GM03348 (cell line): ENCODE data around the gene CST5.
A peak's percentile ranks its signal among the peaks of the same experiment; 100 is the strongest.
"Not testable (repeated sequence)": the region's sequence is repeated elsewhere in the genome, so short reads cannot be mapped to it uniquely, and the experiment has no call there.

Experiments
- DNase-seq: peaks from one replicate; pipeline ENCODE4 v3.0.0; 2012; ENCODE audit warnings: low spot score

Gene CST5, protein sequence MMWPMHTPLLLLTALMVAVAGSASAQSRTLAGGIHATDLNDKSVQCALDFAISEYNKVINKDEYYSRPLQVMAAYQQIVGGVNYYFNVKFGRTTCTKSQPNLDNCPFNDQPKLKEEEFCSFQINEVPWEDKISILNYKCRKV

DNA sequence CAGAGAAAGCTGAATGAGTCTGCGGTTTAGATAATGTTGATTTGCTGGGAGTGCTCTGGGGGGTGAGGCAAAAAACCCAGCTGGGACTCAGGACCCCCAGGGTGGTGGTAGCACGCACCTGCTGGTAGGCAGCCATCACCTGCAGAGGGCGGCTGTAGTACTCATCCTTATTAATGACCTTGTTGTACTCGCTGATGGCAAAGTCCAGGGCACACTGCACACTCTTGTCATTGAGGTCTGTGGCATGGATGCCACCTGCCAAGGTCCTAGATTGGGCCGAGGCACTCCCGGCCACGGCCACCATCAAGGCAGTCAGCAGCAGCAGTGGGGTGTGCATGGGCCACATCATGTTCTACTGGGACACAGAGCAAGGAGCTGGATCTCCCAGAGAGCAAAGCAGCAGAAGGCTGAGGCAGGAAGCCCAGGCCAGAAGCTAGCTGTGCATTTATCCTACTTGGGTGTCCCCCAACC lies at the start of gene CST5:
Gene CST5 (minus strand): TSS at position 421 of the 471 bp plus-strand sequence. CDS start 72 bp downstream, at position 349.
- no peak for DNase-seq

- no peak for DNase-seq
Observed at GRCh38 chr20:23928788-23929187, 49.2 kb upstream of the CST5 start.

- DNase-seq = no peak
Observed at GRCh38 chr20:23928353-23928752, 48.8 kb upstream of the CST5 start.

GRCh38 chr20:23926944-23927872 lies 47.7 kb upstream of the CST5 start:
- DNase-seq = peak; percentile 30

- no peak for DNase-seq
Observed at GRCh38 chr20:23926526-23926880, 47.0 kb upstream of the CST5 start.

GRCh38 chr20:23925789-23926525 lies 46.4 kb upstream of the CST5 start:
- no peak for DNase-seq

- no peak for DNase-seq
Observed at GRCh38 chr20:23924751-23925150, 45.2 kb upstream of the CST5 start.

DNA sequence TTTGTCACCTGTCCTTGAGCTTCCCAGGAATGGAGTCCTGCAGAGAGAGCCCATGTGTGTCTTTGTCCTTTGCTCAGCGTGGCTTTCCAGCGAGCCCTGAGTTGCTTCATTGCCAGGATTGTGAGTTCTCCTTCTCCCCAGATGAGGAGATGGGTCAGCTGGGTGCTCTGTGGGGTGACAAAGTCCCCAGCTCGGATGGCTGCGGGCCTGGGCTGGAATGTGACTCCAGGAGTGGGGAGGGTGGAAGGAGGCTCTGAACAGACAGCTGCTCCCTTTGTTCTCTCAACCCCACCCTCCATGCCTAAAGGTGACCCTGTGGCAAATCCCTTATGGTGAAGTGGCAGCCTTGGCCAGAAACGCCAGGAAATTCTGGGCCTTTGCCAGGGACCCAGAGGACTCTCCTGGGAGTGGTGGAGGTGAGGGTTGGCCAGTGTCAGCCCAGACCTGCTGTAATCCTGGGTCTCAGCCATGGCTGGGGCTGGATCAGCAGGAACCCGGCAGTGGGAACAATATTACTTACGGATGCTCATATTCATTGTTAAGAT lies 44.4 kb upstream of the CST5 start:
- DNase-seq = no peak

GRCh38 chr20:23923311-23923710 lies 43.8 kb upstream of the CST5 start:
- no peak for DNase-seq

DNA sequence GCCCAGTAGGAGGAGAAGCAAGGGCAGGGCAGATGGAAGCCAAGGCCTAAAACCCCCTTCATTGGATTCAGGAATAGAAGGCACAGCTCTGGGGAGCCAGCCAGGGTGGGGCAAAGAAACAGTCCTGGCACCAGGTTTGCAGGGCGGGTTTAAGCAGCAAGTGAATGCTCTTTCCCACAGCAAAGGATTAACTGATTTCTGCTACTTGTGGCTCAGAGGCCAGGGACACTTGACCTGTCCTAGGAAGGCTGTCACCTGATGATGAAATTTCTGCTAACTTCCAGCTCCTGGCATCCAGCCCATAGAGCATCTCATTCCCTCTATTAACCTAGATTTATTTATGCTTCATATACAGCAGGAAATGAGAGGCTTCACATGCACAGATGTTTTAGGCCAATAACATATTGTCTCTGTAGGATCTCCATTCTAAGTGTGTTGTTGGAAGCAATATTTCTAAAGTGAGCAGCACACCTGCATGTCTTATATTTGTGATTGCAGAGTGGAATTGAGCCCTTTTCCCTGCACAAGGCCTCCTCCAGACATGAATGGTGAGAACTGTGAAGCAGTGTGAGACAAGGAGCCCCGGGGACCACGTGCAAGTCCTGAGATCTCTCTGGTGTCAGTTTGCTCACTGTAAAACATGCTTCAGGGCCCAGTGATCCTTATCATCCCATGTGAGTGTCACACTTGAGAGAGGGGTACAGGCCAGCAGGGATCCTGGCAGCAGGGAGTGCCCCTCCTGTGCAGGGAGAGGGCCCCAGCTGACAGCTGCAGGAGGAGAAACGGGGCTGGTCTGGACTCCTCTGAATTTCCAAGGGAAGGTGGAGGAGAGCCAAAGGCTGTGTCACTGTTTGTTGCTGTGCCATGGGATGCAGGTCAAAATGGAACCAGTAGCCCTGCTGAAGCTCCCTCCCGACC lies 41.1 kb upstream of the CST5 start:
- no peak for DNase-seq

DNA sequence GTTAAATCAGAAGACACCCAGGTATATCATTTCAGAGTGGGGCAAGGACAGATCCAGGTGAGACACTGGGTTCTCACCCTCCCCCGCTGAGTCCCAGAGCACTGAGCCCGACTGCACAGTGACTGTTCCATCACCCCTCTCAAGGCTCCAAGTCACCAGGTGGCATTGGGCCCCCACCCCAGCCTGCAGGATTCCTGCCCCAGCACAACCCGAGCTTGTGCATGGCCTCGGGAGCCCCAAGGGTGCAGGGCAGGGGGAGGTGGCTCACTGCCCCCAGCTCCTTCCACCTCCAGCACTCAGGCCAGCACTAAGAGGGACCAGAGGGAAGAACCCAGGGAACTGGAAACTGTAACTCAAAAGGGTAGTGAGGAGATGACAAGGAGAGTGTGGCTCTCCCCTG lies 39.3 kb upstream of the CST5 start:
- DNase-seq = no peak

- DNase-seq = no peak
Observed at GRCh38 chr20:23918101-23918862, 38.7 kb upstream of the CST5 start.

DNA sequence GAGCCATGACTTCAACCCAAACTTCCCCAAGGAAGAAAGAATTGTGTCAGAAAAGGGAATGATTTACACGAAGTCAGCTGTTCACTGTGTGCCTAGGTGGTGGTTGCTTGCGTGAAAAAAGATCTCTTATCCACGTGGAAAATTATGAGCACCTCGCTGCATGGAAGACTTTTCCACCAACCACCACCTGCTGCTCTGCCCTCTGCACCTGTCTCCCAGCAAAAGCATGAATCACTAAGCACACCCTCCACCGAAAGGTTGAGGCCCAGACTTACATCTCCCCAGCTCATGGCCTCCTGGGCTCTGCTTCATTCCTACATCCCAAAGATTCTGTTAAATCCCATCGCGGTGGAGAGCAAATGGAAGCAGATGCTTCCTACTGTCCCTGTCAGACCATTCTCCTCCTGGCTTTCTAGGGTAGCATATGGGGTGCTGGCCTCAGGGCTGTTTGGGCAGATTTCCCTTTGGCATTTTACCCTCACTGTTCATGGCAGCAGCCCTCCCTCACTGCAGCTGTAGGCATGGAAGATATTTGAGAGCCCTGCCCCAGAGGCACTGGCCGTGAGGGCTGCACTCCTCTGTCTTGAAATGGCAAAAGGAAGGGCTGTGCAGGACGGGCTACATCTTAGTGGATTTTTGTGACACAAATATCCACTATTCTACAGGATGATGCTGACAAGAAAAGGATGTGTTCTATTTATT lies 37.6 kb upstream of the CST5 start:
- no peak for DNase-seq

- DNase-seq = no peak
Observed at GRCh38 chr20:23915844-23916243, 36.3 kb upstream of the CST5 start.

GRCh38 chr20:23914469-23914868 lies 34.9 kb upstream of the CST5 start:
- DNase-seq = not testable (repeated sequence)

DNA sequence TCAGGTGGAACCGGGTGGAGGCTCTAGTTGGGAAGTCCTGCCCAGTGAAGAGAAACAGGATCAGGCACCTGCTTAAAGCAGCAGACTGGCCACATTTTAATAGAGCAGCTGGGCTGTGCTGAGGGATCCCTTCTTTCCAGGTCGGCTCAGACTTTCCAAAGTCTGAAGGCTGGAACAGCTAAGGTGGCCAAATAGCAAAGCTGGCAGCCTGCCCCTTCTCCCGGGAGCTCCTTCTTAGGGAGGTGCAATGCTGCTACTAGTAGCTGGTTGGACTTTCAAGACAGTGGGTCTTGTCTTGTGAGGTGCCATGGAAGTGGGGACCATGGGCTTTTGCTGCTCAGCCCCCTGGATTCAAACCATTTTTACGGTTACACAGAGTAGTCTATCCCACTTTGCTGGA lies 30.7 kb upstream of the CST5 start:
- no peak for DNase-seq

GRCh38 chr20:23909390-23909789 lies 29.8 kb upstream of the CST5 start:
- no peak for DNase-seq

DNA sequence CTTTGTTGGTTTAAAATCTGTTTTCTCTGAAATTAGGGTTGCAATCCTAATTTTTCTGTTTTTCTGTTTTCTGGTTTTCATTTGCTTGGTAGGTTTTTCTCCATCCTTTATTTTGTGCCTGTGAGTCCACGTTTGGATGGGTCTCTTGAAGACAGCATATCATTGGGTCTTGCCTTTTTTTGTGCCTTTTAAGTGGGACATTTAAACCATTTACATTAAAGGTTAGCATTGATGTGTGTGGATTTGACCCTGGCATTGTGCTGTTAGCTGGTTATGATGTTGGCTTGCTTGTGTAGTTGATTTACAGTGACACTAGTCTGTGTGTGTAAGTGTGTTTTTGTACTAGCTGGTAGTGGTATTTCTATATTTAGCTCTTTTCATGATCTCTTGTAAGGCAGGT lies 28.0 kb upstream of the CST5 start:
- DNase-seq = no peak

- DNase-seq = not testable (repeated sequence)
Observed at GRCh38 chr20:23902396-23902795, 22.8 kb upstream of the CST5 start.

DNA sequence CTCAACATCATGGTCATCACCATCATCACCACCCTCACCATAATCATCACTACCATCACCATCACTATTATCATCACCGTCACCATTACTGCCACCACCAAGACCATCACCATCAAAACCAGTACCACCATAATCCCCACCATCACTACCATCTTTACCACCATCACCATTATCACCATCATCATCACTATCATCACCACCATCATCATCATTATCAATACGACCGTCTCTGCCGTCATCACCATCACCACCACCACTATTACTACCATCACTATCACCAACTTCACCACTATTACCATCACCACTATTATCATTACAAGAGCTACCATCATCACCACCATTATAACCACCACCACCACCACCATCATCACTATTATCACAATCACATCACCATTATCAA lies 11.3 kb upstream of the CST5 start:
- DNase-seq = not testable (repeated sequence)
